GM18873 (cell line): ENCODE results near the gene RUNX1.
"Not testable (repeated sequence)": the region's sequence is repeated elsewhere in the genome, so short reads cannot be mapped to it uniquely, and the experiment has no call there.

Source experiments
- ATAC-seq: cut with Tn5 transposase; IDR thresholded peaks from one replicate; pipeline ENCODE4 v1.9.1; 2021; ENCODE audit warnings: mild to moderate bottlenecking, moderate library complexity, moderate number of reproducible peaks; ENCODE audit not compliant: unreplicated experiment, low FRiP score

The RUNX1 gene

GRCh38 chr21:34951868-34952267 is 97.2 kb downstream of the RUNX1 start:
- ATAC-seq: not testable (repeated sequence)

DNA sequence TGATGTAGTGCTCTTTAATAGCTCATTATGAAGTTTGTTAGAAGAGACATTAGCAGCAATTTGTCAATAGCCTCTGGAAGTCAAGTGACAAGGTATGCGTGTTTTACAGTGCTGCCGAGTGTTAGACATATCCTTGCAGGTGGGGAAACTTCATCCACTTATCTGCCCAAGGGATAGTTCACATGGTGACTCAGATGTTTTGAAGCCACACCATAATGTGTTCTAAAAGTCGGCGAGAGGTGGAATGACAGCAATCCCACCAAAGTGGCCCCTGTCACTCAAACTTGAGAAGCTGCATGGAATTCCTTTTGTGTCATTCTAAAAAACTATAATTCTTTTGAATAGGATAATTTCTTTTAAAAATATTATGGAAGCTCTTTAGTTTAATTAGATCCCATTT is 98.1 kb downstream of the RUNX1 start:
- no peak for ATAC-seq

DNA sequence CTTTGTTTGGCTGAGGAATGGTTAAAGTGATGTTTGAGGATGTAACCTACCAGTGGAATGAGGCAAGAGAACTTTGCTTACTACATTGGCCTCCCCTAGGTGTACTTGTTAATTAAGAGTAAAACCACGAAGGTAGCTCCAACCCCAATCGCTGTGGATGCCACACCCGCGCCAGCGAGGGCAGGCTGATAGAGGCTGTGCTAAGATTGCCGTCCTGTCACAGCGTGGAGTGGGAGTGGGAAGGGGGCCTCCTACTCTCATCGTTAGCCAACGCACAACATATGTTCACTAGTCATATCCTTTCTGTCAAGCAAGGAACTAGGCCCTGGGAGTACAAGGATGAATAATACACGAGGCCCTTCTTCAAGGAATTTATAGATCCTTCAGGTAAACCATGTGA is 99.6 kb downstream of the RUNX1 start:
- no peak for ATAC-seq

GRCh38 chr21:34949030-34949429 is 100.1 kb downstream of the RUNX1 start:
- ATAC-seq: no peak

DNA sequence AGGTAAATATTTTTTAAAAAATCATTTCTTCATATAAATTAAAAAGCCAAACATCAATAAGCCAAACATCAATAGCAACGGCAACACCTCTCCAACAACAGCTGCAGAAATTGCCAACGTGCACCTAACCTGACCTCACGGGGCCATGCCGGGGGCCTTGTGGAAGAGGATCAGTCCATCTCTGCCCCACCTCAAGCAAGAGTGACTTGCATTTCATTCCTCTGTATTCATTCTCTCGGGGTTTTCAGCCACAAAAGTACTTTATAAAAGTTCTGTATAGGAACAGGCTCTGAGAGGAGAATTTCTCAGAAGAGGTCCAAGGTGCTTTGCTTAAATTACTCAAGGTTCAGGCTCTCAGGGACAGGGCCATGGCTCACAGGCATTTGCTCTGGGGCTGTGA is 100.9 kb downstream of the RUNX1 start:
- no peak for ATAC-seq

DNA sequence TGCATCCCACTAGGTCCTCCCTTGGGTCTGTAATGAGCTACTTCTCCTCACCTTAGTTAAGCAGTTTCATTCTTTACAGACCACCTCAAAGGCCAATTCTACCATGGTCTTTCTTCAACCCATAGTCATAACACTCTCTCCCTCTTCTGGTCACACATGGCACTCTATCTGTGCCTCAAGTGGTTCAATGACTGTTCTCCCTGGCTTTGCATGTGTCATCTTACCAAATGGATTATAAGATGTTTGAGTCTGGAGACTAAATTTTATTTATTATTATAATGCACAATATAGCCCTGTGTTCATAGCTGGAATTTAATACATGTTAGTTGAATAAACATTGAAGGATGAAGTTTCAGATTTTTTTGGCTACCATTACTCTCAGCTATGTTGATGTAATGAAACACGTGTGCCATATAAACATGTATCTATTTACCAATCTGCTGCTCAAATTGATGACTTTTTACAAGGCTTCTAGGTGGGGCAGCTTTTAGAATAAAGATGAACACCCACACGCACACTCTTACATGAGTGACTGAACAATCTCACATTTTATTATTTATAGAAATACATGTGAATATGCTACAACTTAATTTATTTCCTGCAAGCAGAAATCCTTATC is 102.1 kb downstream of the RUNX1 start:
- no peak for ATAC-seq

DNA sequence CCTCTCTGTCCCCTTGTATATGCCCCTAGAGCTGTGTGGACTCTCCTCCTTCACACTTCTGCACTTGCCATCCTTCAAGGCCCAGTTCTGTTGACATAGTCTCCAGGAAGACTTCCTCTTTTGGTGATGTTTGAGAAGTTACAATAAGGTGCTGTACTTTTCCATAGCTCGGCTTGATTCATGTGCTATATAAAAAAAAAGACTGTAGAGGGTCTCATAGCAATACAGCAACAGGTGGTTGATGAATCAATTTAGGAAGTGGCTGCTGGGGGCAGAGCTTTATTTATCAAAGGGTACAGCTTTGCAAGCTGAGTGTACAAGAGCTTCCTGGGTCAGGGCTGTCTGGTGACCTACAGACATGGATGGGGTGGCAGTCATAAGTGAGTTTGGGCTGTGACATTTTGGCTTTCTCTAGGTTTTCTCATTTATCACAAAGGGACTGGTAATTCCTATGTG is 102.7 kb downstream of the RUNX1 start:
- ATAC-seq: no peak

DNA sequence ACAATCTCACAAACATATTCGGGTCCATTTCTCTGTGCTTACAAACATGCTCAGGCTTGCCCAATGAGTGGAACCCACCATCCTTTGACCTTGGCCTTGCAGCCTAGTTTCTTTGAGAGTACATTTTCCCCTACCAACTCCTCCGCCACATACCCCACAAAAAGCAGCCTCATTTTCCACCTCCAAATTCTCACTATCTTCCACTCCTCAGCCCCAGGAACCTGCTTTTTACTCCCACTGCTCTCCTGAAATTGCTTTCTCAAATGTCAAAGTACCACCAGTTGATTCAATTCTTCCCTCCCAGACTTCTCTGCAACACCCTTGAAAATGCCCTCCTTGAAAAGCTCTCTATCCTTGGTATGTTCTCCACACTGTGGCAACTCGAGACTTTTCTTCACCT is 103.8 kb downstream of the RUNX1 start:
- ATAC-seq: no peak

- no peak for ATAC-seq
Measured at GRCh38 chr21:34944015-34944755, 104.9 kb downstream of the RUNX1 start.

GRCh38 chr21:34942911-34943310 is 106.2 kb downstream of the RUNX1 start:
- no peak for ATAC-seq

DNA sequence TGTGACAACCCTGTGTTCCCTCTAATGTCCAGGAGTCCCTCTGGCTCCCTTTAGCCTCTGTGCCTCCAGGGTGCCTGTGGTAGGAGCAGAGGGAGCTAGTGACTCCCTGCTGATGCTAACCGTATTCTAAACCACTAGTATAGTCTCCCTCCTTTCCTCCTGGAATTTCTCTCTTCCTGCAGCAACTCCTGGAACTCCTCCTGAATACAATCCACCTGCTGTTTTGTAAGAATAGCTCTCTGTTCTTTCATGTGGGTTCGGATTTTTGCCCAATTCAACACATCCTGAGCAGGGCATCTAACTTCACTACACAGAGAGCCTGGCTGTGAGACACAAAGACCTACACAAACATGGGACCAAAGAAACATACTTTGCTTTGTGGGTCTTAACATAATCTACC is 107.9 kb downstream of the RUNX1 start:
- ATAC-seq: no peak

- no peak for ATAC-seq
Measured at GRCh38 chr21:34939673-34940331, 109.3 kb downstream of the RUNX1 start.

- ATAC-seq: no peak
Measured at GRCh38 chr21:34938089-34938764, 110.9 kb downstream of the RUNX1 start.

DNA sequence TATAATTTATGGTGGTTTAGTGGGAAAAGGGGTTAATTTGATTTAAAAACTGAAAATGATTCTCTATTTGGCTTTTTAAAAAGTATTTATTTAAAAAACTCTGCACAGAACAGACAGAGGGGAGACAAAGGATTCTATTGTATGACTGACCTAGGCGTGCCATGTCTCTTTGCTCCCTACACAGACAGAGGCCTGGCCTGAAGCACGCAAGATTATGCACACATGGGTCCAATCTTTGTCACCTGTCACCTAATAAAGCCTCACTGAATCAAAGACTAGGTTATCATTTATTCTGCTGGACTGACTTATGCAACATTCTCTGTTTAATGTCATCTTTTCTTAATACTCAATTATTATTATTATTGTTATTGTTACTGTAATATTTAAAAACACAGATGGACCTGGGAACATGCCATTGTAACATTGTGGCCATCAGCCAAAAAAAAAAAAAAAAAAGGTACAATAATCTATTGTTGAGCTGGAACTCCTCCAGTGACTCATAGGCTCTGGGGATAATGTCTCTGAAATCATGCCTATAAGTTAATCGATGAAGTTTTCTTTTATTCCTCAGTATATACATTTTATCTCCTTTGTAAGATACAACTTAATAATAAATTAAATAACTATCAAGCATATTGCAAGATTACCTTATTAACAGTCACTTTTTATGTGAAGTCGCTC is 112.1 kb downstream of the RUNX1 start:
- ATAC-seq: no peak

DNA sequence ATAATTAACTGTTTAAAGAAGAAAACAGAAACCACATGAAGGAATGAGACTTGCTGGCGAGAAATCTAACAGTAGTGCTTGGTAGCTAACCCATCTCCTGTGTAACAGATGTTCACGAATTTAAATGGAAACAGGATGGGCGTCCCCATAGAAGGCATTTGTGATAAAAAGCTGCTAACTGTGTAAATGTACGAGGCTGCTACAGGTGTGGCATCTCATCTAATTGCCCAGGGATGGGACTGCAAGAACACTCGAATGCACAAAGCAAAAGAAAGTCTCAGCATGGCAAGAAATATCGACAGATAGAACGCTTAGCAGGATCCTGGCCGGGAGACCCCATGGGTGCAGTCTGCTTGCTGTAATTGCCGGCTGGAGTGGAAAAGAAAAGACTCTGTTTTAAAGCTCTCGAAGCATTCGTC is 112.7 kb downstream of the RUNX1 start:
- no peak for ATAC-seq

DNA sequence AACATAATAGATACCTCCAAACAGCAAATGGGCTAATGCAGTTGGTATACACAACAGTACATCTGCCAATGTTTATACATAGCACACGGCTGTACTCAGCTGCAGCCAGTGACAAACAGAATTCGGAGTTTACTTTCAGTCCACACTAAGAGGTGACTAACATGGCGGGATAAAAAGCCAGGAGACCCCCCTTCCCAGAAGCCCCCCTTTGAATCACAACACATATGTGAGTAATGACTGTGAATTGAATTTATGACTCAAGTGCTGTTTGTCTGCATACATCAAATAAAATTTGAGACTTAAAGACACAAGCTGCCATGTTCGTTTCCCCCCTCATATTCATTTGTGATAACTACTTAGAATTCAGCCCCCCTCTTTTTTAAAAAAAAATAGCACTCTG is 113.2 kb downstream of the RUNX1 start:
- no peak for ATAC-seq

- ATAC-seq: no peak
Measured at GRCh38 chr21:34935452-34935851, 113.7 kb downstream of the RUNX1 start.

GRCh38 chr21:34934350-34934749 is 114.8 kb downstream of the RUNX1 start:
- no peak for ATAC-seq

DNA sequence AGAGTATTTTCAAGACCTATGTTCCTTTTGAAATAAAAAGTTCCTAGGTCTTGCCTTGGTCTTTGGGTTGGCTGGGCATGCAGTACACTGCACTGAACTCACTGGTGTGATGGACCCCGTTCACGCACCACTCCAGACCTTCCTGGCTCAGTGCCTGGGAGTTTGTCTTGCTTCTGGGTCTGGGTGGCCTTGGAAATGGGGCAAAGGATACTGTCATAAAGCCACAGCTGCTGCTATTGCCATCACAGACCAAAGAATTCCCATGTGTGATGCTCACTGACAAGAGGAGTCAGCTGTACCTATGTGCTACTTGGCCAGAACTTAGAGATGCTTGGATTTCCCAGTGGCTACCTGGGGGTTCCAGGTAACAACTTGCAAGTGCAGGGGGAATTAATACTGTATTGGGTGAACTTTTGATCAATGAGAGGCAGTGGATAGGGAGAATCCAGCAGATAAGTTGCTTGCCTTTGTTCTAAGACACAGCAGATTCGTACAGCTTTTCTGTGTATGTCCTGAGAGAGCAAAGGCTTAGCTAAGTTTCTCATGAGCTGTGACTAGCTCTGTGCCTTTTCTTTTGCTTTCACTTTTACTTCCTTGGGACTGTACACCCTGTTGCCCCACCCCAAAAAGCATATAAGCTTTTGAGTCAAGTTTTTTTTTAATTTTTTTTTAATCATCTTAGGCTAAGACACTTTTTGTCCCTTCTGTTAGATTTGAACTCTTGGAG is 115.3 kb downstream of the RUNX1 start:
- ATAC-seq: no peak

DNA sequence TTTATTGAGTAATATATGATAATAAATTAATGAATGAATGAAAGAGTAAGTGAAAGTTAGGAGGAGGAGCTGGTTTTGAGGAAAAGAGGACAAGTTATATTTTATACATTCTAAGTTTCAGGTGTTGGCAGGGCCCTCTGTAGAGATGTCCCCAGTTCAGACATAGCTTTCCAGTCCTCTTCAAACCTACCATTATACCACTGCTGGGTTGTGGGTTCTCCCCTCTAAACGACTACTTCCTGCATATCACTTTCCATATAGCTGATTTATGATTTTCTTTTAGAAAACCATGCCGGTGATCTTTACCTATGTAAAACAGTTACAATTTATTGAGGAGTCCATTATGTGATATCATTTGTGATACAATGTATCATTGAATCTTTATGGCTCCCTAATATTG is 116.9 kb downstream of the RUNX1 start:
- ATAC-seq: no peak
